ENCODE results near the gene MIOX. TPM values are rescaled to one million over a fixed set of nuclear protein-coding genes. Genes with fewer than 3 reads are reported as not detected.

Gene MIOX
- total RNA-seq, 1 donor, result not detected

DNA sequence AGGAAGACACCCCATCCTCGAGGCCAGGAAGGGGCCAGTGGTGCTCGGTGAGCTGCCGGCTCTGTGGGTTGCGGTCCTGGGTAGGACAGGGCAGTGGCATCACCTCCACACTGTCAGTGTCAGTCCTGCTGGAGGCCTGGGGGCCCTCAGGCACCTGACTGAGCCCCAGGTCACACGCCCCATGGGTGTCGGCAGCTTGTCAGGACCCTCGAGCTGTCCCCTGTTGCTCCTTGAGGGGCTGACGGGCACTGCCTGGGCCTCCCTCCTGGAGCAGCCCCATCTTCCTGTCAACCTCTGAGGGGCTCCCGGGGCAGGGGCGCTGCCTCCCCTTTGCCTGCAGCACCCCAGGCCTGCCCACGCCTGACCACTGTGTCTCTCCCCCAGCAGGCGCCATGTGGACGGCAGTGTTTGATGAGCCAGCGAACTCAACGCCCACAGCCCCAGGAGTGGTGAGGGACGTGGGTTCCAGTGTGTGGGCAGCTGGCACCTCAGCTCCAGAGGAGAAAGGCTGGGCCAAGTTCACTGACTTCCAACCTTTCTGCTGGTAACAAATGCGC, 47.3 kb upstream of the MIOX start:
- Histone ChIP-seq H3K9me3 (ENCODE audit: low read depth, low read length) (no peaks in the 10 kb centered on the region), H4K20me1 (ENCODE audit: insufficient read depth, low read length) (peaks cover 10% of the 10 kb centered on the region), H3K27me3 (ENCODE audit: insufficient read depth, low read length) (no peaks in the 10 kb centered on the region), H3K4me2 (ENCODE audit: insufficient read depth, low read length) (no peak overlapping the region), H3K4me3 (ENCODE audit: insufficient read depth, low read length) (no peak overlapping the region), H2AFZ (ENCODE audit: low read length) (no peak overlapping the region), H3K4me1 (ENCODE audit: insufficient read depth, low read length) (peaks cover 2% of the 10 kb centered on the region), H3K79me2 (ENCODE audit: insufficient read depth, low read length) (no peaks in the 10 kb centered on the region), H3K36me3 (ENCODE audit: insufficient read depth, low read length) (peaks cover 26% of the 10 kb centered on the region), H3K27ac (ENCODE audit: low read depth, low read length) (no peak overlapping the region)
- DNase-seq (ENCODE audit: insufficient read length, low spot score, missing footprints), result no peak
- TF ChIP-seq, protein P1, sequence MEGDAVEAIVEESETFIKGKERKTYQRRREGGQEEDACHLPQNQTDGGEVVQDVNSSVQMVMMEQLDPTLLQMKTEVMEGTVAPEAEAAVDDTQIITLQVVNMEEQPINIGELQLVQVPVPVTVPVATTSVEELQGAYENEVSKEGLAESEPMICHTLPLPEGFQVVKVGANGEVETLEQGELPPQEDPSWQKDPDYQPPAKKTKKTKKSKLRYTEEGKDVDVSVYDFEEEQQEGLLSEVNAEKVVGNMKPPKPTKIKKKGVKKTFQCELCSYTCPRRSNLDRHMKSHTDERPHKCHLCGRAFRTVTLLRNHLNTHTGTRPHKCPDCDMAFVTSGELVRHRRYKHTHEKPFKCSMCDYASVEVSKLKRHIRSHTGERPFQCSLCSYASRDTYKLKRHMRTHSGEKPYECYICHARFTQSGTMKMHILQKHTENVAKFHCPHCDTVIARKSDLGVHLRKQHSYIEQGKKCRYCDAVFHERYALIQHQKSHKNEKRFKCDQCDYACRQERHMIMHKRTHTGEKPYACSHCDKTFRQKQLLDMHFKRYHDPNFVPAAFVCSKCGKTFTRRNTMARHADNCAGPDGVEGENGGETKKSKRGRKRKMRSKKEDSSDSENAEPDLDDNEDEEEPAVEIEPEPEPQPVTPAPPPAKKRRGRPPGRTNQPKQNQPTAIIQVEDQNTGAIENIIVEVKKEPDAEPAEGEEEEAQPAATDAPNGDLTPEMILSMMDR (IDR thresholded peaks at IDR 0.05; ENCODE audit: extremely low read depth, low read depth, low read length), result no peak

DNA sequence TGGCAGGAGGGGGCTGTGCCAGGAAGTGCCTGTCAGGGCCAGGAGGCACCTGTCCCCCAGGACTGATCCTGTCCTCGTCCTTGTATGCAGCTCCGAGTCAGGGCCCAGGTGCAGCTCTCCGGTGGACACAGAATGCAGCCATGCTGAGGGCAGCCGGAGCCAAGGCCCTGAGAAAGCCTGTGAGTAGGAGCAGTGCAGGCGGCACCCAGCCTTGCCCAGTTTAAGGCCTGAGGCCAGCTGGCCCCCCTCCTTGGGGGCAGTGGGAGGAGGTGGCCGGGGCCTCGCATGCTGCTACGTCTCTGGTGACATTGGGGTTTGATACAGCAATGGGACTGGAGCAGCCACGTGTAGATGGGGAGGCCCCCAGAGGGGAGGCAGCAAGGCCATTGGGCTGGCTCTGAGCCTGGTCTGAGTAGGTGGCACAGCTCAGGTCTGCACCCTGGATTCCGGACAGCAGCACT, 46.8 kb upstream of the MIOX start:
- Histone ChIP-seq H3K4me2 (ENCODE audit: insufficient read depth, low read length) (no peak overlapping the region), H3K4me1 (ENCODE audit: insufficient read depth, low read length) (peaks cover 7% of the 10 kb centered on the region), H3K27ac (ENCODE audit: low read depth, low read length) (no peak overlapping the region), H4K20me1 (ENCODE audit: insufficient read depth, low read length) (peaks cover 10% of the 10 kb centered on the region), H3K4me3 (ENCODE audit: insufficient read depth, low read length) (no peak overlapping the region), H3K9me3 (ENCODE audit: low read depth, low read length) (no peaks in the 10 kb centered on the region), H3K36me3 (ENCODE audit: insufficient read depth, low read length) (peaks cover 25% of the 10 kb centered on the region), H3K79me2 (ENCODE audit: insufficient read depth, low read length) (no peaks in the 10 kb centered on the region), H3K27me3 (ENCODE audit: insufficient read depth, low read length) (no peaks in the 10 kb centered on the region), H2AFZ (ENCODE audit: low read length) (no peak overlapping the region)
- TF ChIP-seq, protein P1 (IDR thresholded peaks at IDR 0.05; ENCODE audit: extremely low read depth, low read depth, low read length), result no peak
- no peak for DNase-seq (ENCODE audit: insufficient read length, low spot score, missing footprints)

GRCh38 chr22:50440544-50441249, 46.0 kb upstream of the MIOX start:
- no peak for DNase-seq (ENCODE audit: insufficient read length, low spot score, missing footprints)
- Histone ChIP-seq H3K9me3 (ENCODE audit: low read depth, low read length) (no peaks in the 10 kb centered on the region), H3K27ac (ENCODE audit: low read depth, low read length) (no peak overlapping the region), H4K20me1 (ENCODE audit: insufficient read depth, low read length) (peaks cover 10% of the 10 kb centered on the region), H3K79me2 (ENCODE audit: insufficient read depth, low read length) (no peaks in the 10 kb centered on the region), H3K36me3 (ENCODE audit: insufficient read depth, low read length) (peaks cover 27% of the 10 kb centered on the region), H3K27me3 (ENCODE audit: insufficient read depth, low read length) (no peaks in the 10 kb centered on the region), H3K4me3 (ENCODE audit: insufficient read depth, low read length) (no peak overlapping the region), H3K4me2 (ENCODE audit: insufficient read depth, low read length) (no peak overlapping the region), H3K4me1 (ENCODE audit: insufficient read depth, low read length) (peaks cover 9% of the 10 kb centered on the region), H2AFZ (ENCODE audit: low read length) (no peak overlapping the region)
- TF ChIP-seq, protein P1 (IDR thresholded peaks at IDR 0.05; ENCODE audit: extremely low read depth, low read depth, low read length), result no peak

- no peak overlapping the region for H3K4me2 ChIP-seq (ENCODE audit: insufficient read depth, low read length)
- H3K9me3 ChIP-seq (ENCODE audit: low read depth, low read length), result no peaks in the 10 kb centered on the region
- H2AFZ ChIP-seq (ENCODE audit: low read length), result no peak overlapping the region
- no peaks in the 10 kb centered on the region for H3K27me3 ChIP-seq (ENCODE audit: insufficient read depth, low read length)
- H3K4me1 ChIP-seq (ENCODE audit: insufficient read depth, low read length), result peaks cover 9% of the 10 kb centered on the region
- no peak for DNase-seq (ENCODE audit: insufficient read length, low spot score, missing footprints)
- no peak overlapping the region for H3K4me3 ChIP-seq (ENCODE audit: insufficient read depth, low read length)
- no peak overlapping the region for H3K27ac ChIP-seq (ENCODE audit: low read depth, low read length)
- peaks cover 33% of the 10 kb centered on the region for H3K36me3 ChIP-seq (ENCODE audit: insufficient read depth, low read length)
- H4K20me1 ChIP-seq (ENCODE audit: insufficient read depth, low read length), result peaks cover 14% of the 10 kb centered on the region
- no peaks in the 10 kb centered on the region for H3K79me2 ChIP-seq (ENCODE audit: insufficient read depth, low read length)
- TF ChIP-seq, protein P1 (IDR thresholded peaks at IDR 0.05; ENCODE audit: extremely low read depth, low read depth, low read length), result no peak
Observed at GRCh38 chr22:50441428-50441993, 45.1 kb upstream of the MIOX start.
